Natural killer cell (primary cell): ENCODE data around the gene BLOC1S4. TPM values are rescaled to one million over a fixed set of nuclear protein-coding genes. Genes with fewer than 3 reads are reported as not detected.
A peak's percentile ranks its signal among the peaks of the same experiment; 100 is the strongest.

ENCODE experiments used
- ATAC-seq, 3 donors: fragments of 150-1000 bp in 2 of 3; fragments of 200-7000 bp in 1 of 3; cut with Tn5 transposase; 1 replicate in 1 of 3; 2 replicates in 2 of 3; pipeline ENCODE4 v1.10.0; 2021; ENCODE audit warnings: mild to moderate bottlenecking in 2 of 3, moderate library complexity in 2 of 3
- DNase-seq, 2 donors: peaks; one replicate each; pipeline versions ENCODE4 v3.0.0 to v3.0.0-alpha.2; 2013 to 2021; ENCODE audit warnings: mixed read lengths in 1 of 2
- H3K27ac ChIP-seq: one replicate; pipeline ENCODE4 v1.5.1; 2013; ENCODE audit warnings: mild to moderate bottlenecking, low read length
- H3K27me3 ChIP-seq: one replicate; pipeline ENCODE4 v1.6.1; 2013; ENCODE audit warnings: low read length; ENCODE audit not compliant: control insufficient read depth, insufficient read depth
- H3K36me3 ChIP-seq: one replicate; pipeline ENCODE4 v1.6.1; 2013; ENCODE audit warnings: low read length; ENCODE audit not compliant: control insufficient read depth, insufficient read depth
- H3K4me1 ChIP-seq: one replicate; pipeline ENCODE4 v1.6.1; 2013; ENCODE audit warnings: low read length; ENCODE audit not compliant: control insufficient read depth, insufficient read depth
- H3K4me3 ChIP-seq: one replicate; pipeline ENCODE4 v1.5.1; 2013; ENCODE audit warnings: low read length
- H3K9me3 ChIP-seq: one replicate; pipeline ENCODE4 v1.6.1; 2013; ENCODE audit warnings: low read length; ENCODE audit not compliant: control insufficient read depth, insufficient read depth
- H3K27ac Mint-ChIP-seq, 2 donors: one replicate each; pipeline ENCODE4 v1.8.0; 2022; ENCODE audit warnings: mild to moderate bottlenecking in 2 of 2, mixed read lengths in 2 of 2, moderate library complexity in 1 of 2
- H3K27me3 Mint-ChIP-seq, 2 donors: one replicate each; pipeline ENCODE4 v1.8.0; 2022; ENCODE audit warnings: low read depth in 2 of 2, mixed read lengths in 2 of 2
- H3K36me3 Mint-ChIP-seq: one replicate; pipeline ENCODE4 v1.8.0; 2022; ENCODE audit warnings: mixed read lengths
- H3K4me1 Mint-ChIP-seq, 2 donors: one replicate each; pipeline ENCODE4 v1.8.0; 2022; ENCODE audit warnings: mixed read lengths in 2 of 2
- H3K4me3 Mint-ChIP-seq: one replicate; pipeline ENCODE4 v1.8.0; 2022; ENCODE audit warnings: mild to moderate bottlenecking, moderate library complexity, mixed read lengths
- H3K9me3 Mint-ChIP-seq, 2 donors: one replicate each; pipeline ENCODE4 v1.8.0; 2022; ENCODE audit warnings: mixed read lengths in 2 of 2
- WGBS: methylation state at CpG from one replicate; pipeline ENCODE4 v1.1.7; 2013; ENCODE audit warnings: missing lambda C conversion rate; ENCODE audit not compliant: insufficient coverage; 5-methylcytosine and 5-hydroxymethylcytosine counted together
- intact Hi-C: fragments of 100-400 bp; cut with micrococcal nuclease; formaldehyde crosslinking; loops from one replicate; pipeline ENCODE4 v1.14.2; 2022
- total RNA-seq, 4 donors: library from RNA; stranded (reverse); fragments of 120-200 nt in 1 of 4; gene quantifications; one replicate each; pipeline versions ENCODE4 v1.2.3 to v1.2.4, GENCODE V29; 2013 to 2022
- TF ChIP-seq, protein P1 (sequence below): fragments of 200-600 bp; IDR thresholded peaks from one replicate; pipeline ENCODE4 v1.8.0; 2022; ENCODE audit warnings: antibody characterized with exemption

The BLOC1S4 gene
- total RNA-seq, 3 donors from 2014 or later (not counting 1 experiment from before 2014, with no cell fraction given), result 18.9 to 20.1 (median 20.0) TPM

DNA sequence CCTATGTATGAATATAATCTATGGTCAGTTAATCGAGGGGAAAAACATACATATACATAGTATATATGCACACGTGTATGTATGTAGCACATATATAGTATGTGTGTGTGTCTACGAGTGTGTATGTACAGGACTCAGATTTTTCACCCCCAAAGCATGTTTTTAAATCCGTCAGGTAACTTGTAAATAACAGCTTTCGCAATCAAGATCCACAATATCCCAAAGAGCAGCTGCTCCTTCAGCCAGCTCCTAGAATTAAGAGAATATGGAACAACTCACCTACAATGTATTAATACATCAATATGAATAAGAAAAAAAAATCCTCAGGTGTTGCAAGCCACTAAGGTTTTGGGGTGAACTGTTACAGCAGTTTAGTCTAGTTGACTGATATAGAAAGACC lies 9.8 kb upstream of the BLOC1S4 start:
- Mint-ChIP-seq H3K4me3 (no peak overlapping the region), H3K36me3 (peaks cover 25% of the 10 kb centered on the region), H3K4me1 (peaks cover 76 to 77% of the 10 kb centered on the region in 2 donors), H3K9me3 (no peaks in the 10 kb centered on the region), H3K27me3 (no peaks in the 10 kb centered on the region), H3K27ac (peak overlapping the region; percentile 98 to 100)
- ATAC-seq (no peak), DNase-seq (no peak)
- WGBS, result 90% methylated on average over 2 of the region's 5 CpGs
- H3K27ac ChIP-seq, result no peak overlapping the region
- H3K4me3 ChIP-seq, result no peak overlapping the region
- TF ChIP-seq, protein P1, sequence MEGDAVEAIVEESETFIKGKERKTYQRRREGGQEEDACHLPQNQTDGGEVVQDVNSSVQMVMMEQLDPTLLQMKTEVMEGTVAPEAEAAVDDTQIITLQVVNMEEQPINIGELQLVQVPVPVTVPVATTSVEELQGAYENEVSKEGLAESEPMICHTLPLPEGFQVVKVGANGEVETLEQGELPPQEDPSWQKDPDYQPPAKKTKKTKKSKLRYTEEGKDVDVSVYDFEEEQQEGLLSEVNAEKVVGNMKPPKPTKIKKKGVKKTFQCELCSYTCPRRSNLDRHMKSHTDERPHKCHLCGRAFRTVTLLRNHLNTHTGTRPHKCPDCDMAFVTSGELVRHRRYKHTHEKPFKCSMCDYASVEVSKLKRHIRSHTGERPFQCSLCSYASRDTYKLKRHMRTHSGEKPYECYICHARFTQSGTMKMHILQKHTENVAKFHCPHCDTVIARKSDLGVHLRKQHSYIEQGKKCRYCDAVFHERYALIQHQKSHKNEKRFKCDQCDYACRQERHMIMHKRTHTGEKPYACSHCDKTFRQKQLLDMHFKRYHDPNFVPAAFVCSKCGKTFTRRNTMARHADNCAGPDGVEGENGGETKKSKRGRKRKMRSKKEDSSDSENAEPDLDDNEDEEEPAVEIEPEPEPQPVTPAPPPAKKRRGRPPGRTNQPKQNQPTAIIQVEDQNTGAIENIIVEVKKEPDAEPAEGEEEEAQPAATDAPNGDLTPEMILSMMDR, result no peak
- H3K27me3 ChIP-seq, result no peaks in the 10 kb centered on the region
- peaks cover 27% of the 10 kb centered on the region for H3K4me1 ChIP-seq
- intact Hi-C loops, result no loop called here
- no peaks in the 10 kb centered on the region for H3K9me3 ChIP-seq
- H3K36me3 ChIP-seq, result peaks cover 27% of the 10 kb centered on the region

DNA sequence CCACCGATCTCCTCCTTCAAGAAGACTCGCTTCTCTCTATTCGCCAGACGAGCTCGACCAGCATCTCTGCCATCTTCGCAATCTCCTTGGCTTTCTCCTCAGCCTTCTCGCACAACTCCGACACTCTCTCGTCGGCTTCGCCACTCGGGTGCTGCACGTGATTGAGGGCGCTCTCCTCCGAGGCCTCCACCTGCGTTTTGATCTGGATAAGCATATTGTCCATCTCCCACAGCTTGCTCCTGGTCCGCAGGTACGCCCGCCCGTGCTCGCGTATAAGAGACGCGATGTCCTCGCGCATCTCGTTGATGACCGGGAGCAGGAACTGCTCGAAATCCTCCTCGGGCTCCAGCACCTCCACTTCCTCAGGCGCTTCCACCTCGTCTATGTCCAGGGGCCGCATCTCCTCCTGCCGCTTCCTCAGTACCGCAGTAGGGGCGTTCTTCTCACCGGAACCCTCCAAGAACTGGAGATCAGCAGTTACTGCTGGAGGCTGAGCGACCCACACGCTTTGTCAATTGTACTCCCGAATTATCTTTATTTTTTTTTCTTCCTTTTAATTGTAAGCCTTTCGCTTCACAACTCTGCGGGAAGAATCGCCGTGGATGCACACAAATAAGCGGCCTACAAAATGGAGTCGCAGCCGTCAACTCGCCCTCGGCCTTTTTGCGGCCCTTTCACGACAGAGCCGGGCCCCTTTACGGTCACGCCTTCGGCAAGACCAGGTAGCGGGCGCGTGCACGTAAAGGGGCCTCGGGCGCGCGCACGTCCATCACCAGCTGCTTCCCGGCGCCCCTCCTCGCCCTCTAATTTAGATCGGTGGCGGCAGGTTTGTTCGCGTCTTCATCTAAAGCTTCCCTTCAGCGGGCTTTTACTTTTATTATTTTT lies 6.5 kb upstream of the BLOC1S4 start, which contains the start of gene MRFAP1L1:
MRFAP1L1 (minus strand) TSS at position 636 of the 885 bp plus-strand sequence; CDS start at position 400, 236 bp downstream.
- Histone ChIP-seq H3K4me1 (peaks cover 27% of the 10 kb centered on the region), H3K9me3 (no peaks in the 10 kb centered on the region), H3K27me3 (no peaks in the 10 kb centered on the region), H3K27ac (peak within 1 kb of the TSS; percentile 87), H3K36me3 (peaks cover 23% of the 10 kb centered on the region), H3K4me3 (peak within 1 kb of the TSS; percentile 94)
- no peaks in the 10 kb centered on the region for H3K9me3 Mint-ChIP-seq
- DNase-seq, result peak; percentile 96 to 98
- intact Hi-C loops, result loop anchor here (1.0 to 2.0 kb wide), 3 partner anchors 21 to 69 kb away; partner anchors contain the start of gene MRFAP1
- ATAC-seq, result peak; percentile 86 to 99 (median 92)
- TF ChIP-seq, protein P1, result no peak
- H3K4me3 Mint-ChIP-seq, result peak within 1 kb of the TSS; percentile 99
- peak within 1 kb of the TSS; percentile 98 to 100 for H3K27ac Mint-ChIP-seq
- peaks cover 69 to 70% of the 10 kb centered on the region in 2 donors for H3K4me1 Mint-ChIP-seq
- under 1% methylated on average over 71 of the region's 72 CpGs for WGBS
- H3K36me3 Mint-ChIP-seq, result peaks cover 25% of the 10 kb centered on the region
- H3K27me3 Mint-ChIP-seq, result no peaks in the 10 kb centered on the region

DNA sequence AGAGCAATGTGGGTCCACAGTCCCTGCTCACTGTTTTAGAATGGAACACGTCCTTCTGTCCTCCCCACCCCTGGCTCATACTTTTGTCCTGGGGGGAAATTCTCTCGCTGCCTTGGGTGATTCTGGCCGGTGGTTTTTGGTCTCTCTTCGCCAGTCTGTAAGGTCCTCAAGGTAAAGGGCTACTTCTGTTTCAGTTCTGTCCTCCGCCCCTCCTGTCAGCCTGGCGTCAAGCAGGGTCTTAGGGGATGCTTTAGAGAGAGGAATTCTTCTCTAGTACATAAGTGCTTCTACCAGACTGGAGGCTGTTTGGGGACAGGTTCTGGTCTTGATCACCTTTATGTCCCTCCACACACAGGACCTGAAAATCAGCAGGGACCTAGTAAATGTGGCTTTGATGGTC lies 5.7 kb upstream of the BLOC1S4 start:
- Mint-ChIP-seq H3K27ac (peak overlapping the region; percentile 98 to 100), H3K9me3 (no peaks in the 10 kb centered on the region), H3K4me1 (peaks cover 61 to 64% of the 10 kb centered on the region in 2 donors), H3K36me3 (peaks cover 18% of the 10 kb centered on the region), H3K27me3 (no peaks in the 10 kb centered on the region), H3K4me3 (peak overlapping the region; percentile 99)
- TF ChIP-seq, protein P1, result no peak
- no peaks in the 10 kb centered on the region for H3K27me3 ChIP-seq
- H3K27ac ChIP-seq, result peak overlapping the region; percentile 76
- intact Hi-C loops, result no loop called here
- H3K4me1 ChIP-seq, result peaks cover 27% of the 10 kb centered on the region
- peaks cover 20% of the 10 kb centered on the region for H3K36me3 ChIP-seq
- no peaks in the 10 kb centered on the region for H3K9me3 ChIP-seq
- ATAC-seq, result no peak
- H3K4me3 ChIP-seq, result peak overlapping the region; percentile 94
- WGBS, result 17% methylated on average over 6 of the region's 6 CpGs
- DNase-seq, result no peak
